KMS-11 (cell line): ENCODE measurements around the gene EIF1B.

Experiments
- H2AFZ ChIP-seq: fragments of 200-600 bp; sonication (generic); 2 replicates; pipeline ENCODE4 v1.6.1; 2016; ENCODE audit warnings: antibody characterized with exemption, mixed run types, low read depth
- H3K27ac ChIP-seq: fragments of 200-600 bp; sonication (generic); 2 replicates; pipeline ENCODE4 v1.6.1; 2016; ENCODE audit warnings: mild to moderate bottlenecking, mixed run types
- H3K27me3 ChIP-seq: fragments of 200-600 bp; sonication (generic); 2 replicates; pipeline ENCODE4 v1.6.1; 2017; ENCODE audit warnings: mild to moderate bottlenecking, low read depth, mixed run types, moderate library complexity; ENCODE audit not compliant: insufficient read depth
- H3K36me3 ChIP-seq: fragments of 200-600 bp; sonication (generic); 2 replicates; pipeline ENCODE4 v1.6.1; 2017; ENCODE audit warnings: mild to moderate bottlenecking, mixed run types; ENCODE audit not compliant: insufficient read depth
- H3K4me1 ChIP-seq: fragments of 200-600 bp; sonication (generic); 2 replicates; pipeline ENCODE4 v1.6.1; 2016; ENCODE audit warnings: mild to moderate bottlenecking, low read depth, mixed run types; ENCODE audit not compliant: poor library complexity, severe bottlenecking
- H3K4me2 ChIP-seq: fragments of 200-600 bp; sonication (generic); 2 replicates; pipeline ENCODE4 v1.7.0; 2016; ENCODE audit warnings: mild to moderate bottlenecking, mixed run types
- H3K4me3 ChIP-seq: fragments of 200-600 bp; sonication (generic); IDR thresholded peaks from 2 replicates; pipeline ENCODE4 v1.6.1; 2017; ENCODE audit warnings: low read depth, low read length, mixed read lengths; ENCODE audit not compliant: insufficient read depth
- H3K79me2 ChIP-seq: fragments of 200-600 bp; sonication (generic); 2 replicates; pipeline ENCODE4 v1.6.1; 2016; ENCODE audit warnings: low read depth, mixed run types; ENCODE audit not compliant: insufficient read depth
- H3K9ac ChIP-seq: fragments of 200-600 bp; sonication (generic); 2 replicates; pipeline ENCODE4 v1.6.1; 2016; ENCODE audit warnings: mild to moderate bottlenecking, mixed run types
- H4K20me1 ChIP-seq: fragments of 200-600 bp; sonication (generic); 2 replicates; pipeline ENCODE4 v1.6.1; 2016; ENCODE audit warnings: mild to moderate bottlenecking, mixed run types; ENCODE audit not compliant: insufficient read depth
- TF ChIP-seq, protein P1 (sequence below): fragments of 200-600 bp; sonication (generic); conservative IDR thresholded peaks from 2 replicates; pipeline ENCODE4 v1.6.1; 2017; ENCODE audit warnings: low read depth, mild to moderate bottlenecking, antibody characterized with exemption, low read length, moderate library complexity, mixed read lengths

Gene EIF1B

DNA sequence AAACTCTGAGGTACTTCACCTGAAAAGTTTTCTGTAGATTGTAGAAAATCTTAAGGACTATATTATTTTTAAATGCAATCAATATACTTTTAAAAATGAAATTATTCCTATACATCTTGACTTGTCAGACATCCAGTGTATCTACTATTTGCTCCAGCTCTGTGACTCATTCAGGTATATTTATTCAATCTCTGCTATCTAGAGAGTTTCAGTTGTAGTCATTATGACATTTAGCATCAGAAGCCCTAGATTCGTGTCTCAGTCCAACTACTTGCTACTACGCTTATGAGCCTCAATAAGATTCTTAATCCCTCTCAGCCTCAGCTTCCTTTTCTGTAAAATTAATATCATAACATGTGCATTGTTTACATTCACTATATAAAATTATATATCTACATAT is 22.3 kb upstream of the EIF1B start:
- H3K36me3 ChIP-seq = no peaks in the 10 kb centered on the region
- TF ChIP-seq, protein P1, sequence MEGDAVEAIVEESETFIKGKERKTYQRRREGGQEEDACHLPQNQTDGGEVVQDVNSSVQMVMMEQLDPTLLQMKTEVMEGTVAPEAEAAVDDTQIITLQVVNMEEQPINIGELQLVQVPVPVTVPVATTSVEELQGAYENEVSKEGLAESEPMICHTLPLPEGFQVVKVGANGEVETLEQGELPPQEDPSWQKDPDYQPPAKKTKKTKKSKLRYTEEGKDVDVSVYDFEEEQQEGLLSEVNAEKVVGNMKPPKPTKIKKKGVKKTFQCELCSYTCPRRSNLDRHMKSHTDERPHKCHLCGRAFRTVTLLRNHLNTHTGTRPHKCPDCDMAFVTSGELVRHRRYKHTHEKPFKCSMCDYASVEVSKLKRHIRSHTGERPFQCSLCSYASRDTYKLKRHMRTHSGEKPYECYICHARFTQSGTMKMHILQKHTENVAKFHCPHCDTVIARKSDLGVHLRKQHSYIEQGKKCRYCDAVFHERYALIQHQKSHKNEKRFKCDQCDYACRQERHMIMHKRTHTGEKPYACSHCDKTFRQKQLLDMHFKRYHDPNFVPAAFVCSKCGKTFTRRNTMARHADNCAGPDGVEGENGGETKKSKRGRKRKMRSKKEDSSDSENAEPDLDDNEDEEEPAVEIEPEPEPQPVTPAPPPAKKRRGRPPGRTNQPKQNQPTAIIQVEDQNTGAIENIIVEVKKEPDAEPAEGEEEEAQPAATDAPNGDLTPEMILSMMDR = no peak

DNA sequence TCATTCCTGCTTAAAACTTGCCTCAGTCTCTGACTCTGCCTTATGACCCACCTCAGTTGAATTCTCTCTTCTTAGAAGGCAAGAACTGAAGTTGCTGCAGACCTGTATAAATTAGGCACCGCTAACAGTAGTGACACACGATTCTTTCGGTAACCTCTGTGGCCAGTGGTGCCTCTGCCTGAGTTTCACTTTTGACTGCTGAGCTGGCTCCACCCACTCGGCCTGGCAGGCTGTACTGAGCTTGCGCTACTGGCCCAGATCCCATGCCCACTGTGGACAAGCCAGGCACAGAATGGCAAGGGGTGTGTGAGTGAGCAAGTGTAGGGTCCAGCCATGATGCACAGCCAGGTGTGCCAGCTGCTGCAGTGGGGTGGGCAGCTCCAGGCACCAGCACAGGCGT is 19.1 kb upstream of the EIF1B start:
- H3K4me3 ChIP-seq = no peak overlapping the region
- H3K27ac ChIP-seq = no peak overlapping the region
- TF ChIP-seq, protein P1 = no peak
- peak overlapping the region; percentile 6; the same call in 1 of the 2 replicates for H3K4me2 ChIP-seq
- no peaks in the 10 kb centered on the region for H4K20me1 ChIP-seq
- H3K36me3 ChIP-seq = no peaks in the 10 kb centered on the region
- H3K79me2 ChIP-seq = no peaks in the 10 kb centered on the region
- no peak overlapping the region for H3K9ac ChIP-seq
- H3K27me3 ChIP-seq = no peaks in the 10 kb centered on the region
- peaks cover 7% of the 10 kb centered on the region for H3K4me1 ChIP-seq
- no peak overlapping the region for H2AFZ ChIP-seq

More for the DNA sequence above, 22.3 kb upstream of the EIF1B start:
- no peak overlapping the region for H3K4me2 ChIP-seq
- no peak overlapping the region for H2AFZ ChIP-seq
- H3K79me2 ChIP-seq = no peaks in the 10 kb centered on the region
- H3K27me3 ChIP-seq = no peaks in the 10 kb centered on the region
- H3K27ac ChIP-seq = no peak overlapping the region
- no peak overlapping the region for H3K9ac ChIP-seq
- no peak overlapping the region for H3K4me3 ChIP-seq
- no peaks in the 10 kb centered on the region for H4K20me1 ChIP-seq
- H3K4me1 ChIP-seq = peaks cover 7% of the 10 kb centered on the region

DNA sequence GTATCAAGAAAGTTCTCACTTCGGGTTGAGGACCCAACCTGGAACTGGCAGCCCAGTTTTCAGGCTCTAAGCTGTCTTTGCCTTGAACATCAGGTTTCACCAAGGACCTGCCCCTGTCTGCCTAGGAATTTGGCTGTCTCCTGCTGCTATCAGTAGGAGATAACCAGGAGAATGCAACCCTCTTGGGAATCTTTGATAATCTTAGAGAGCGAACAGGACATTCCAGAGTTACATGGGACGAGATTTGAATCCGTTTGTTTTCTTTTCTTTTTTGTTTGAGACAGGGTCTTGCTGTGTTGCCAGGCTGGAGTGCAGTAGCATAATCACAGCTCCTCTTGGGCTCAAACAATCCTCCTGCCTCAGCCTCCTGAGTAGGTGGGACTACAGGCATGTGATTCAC is 18.0 kb upstream of the EIF1B start:
- H2AFZ ChIP-seq = no peak overlapping the region
- TF ChIP-seq, protein P1 = no peak
- H3K4me1 ChIP-seq = peaks cover 7% of the 10 kb centered on the region
- H4K20me1 ChIP-seq = no peaks in the 10 kb centered on the region
- no peak overlapping the region for H3K4me3 ChIP-seq
- H3K27me3 ChIP-seq = no peaks in the 10 kb centered on the region
- no peaks in the 10 kb centered on the region for H3K79me2 ChIP-seq
- H3K36me3 ChIP-seq = no peaks in the 10 kb centered on the region
- H3K9ac ChIP-seq = no peak overlapping the region
- no peak overlapping the region for H3K4me2 ChIP-seq
- H3K27ac ChIP-seq = no peak overlapping the region

DNA sequence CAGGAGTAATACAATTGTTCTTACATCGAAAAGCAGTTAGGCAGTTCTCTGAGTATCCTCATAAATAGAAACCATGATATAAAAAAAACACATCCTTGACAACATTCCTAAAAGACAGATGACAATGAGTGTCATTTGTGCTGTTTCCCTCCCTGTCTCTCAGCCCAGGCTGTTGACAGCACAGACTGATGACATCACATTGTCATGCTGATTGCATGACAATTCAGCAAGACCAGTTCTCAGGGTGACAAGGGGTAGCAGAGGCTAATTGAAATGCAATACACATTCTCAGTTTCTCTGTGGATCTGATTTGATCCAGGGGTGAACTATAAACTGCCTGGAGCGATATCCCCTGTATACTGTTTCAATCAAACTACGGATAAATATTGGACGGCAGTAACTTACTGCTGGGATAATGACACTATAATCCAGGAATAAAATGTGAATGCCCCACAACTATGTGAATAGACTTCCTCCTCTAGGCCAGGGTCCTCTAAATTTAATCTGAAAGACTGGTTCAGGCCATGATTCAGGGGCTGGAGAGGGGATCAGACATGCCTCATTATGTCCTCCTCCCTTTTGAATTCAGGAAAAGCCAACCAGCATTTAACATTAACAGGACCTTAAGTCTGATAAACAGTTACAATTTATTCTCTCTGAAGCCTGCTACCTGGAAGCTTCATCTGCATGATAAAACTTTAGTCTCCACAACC is 16.7 kb upstream of the EIF1B start:
- H3K9ac ChIP-seq = no peak overlapping the region
- no peak overlapping the region for H3K27ac ChIP-seq
- H3K36me3 ChIP-seq = no peaks in the 10 kb centered on the region
- H4K20me1 ChIP-seq = no peaks in the 10 kb centered on the region
- TF ChIP-seq, protein P1 = no peak
- no peak overlapping the region for H2AFZ ChIP-seq
- no peaks in the 10 kb centered on the region for H3K27me3 ChIP-seq
- H3K79me2 ChIP-seq = no peaks in the 10 kb centered on the region
- no peak overlapping the region for H3K4me3 ChIP-seq
- no peak overlapping the region for H3K4me2 ChIP-seq
- H3K4me1 ChIP-seq = peaks cover 7% of the 10 kb centered on the region
